DND-41 (cell line): ENCODE data around the gene DLST.

Experiments
- EZH2 ChIP-seq: IDR thresholded peaks from 3 replicates; pipeline ENCODE4 v1.6.1; 2012; ENCODE audit warnings: borderline replicate concordance, low read depth, mild to moderate bottlenecking, moderate library complexity, low read length, inconsistent platforms; ENCODE audit not compliant: severe bottlenecking
- TF ChIP-seq, protein P1 (sequence below): IDR thresholded peaks from 2 replicates; pipeline ENCODE4 v1.5.1; 2012; ENCODE audit warnings: borderline replicate concordance, low read length, moderate library complexity, mild to moderate bottlenecking; ENCODE audit not compliant: poor library complexity, severe bottlenecking; ENCODE audit errors: extremely low read depth

DNA sequence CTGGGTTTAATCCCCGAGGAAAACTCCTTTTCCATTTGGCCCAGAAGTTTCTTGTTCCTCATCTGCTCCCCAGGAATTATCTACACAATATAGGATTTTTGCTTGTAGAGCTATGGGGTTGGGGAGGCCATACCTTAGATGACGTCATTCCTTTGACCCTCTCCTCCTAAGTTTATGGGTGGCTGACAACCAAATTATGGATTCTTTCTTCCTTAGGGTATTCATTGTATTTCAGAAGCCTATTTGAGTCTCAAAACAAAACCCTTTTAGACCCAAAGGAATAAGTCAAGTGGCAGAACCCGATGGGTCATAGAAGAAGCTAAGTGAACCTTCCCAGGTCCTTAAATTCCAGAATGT, 20.0 kb upstream of the DLST start:
- no peak for TF ChIP-seq EZH2
- TF ChIP-seq, protein P1, sequence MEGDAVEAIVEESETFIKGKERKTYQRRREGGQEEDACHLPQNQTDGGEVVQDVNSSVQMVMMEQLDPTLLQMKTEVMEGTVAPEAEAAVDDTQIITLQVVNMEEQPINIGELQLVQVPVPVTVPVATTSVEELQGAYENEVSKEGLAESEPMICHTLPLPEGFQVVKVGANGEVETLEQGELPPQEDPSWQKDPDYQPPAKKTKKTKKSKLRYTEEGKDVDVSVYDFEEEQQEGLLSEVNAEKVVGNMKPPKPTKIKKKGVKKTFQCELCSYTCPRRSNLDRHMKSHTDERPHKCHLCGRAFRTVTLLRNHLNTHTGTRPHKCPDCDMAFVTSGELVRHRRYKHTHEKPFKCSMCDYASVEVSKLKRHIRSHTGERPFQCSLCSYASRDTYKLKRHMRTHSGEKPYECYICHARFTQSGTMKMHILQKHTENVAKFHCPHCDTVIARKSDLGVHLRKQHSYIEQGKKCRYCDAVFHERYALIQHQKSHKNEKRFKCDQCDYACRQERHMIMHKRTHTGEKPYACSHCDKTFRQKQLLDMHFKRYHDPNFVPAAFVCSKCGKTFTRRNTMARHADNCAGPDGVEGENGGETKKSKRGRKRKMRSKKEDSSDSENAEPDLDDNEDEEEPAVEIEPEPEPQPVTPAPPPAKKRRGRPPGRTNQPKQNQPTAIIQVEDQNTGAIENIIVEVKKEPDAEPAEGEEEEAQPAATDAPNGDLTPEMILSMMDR, result no peak
